CD4-positive, alpha-beta T cell treated with Interleukin-2 at 100 ng/mL for 4 hours (primary cell): Measurements from ENCODE around the gene MED22.

Source experiments
- DNase-seq: peaks from one replicate; pipeline ENCODE4 v3.0.0-alpha.2; 2020; ENCODE audit warnings: low spot score

MED22 gene

GRCh38 chr9:133375724-133376654 is 28.1 kb upstream of the MED22 start, which contains the start of the genes STKLD1 and SURF4:
STKLD1 (plus strand) TSS chr9:133376366; CDS start chr9:133376474, 108 bp downstream.
SURF4 (minus strand) TSS chr9:133376060; CDS start chr9:133375969, 91 bp downstream.
- peak; percentile 95 for DNase-seq

- no peak for DNase-seq
Observed at GRCh38 chr9:133375116-133375723, 27.3 kb upstream of the MED22 start.

GRCh38 chr9:133374612-133375115 is 26.7 kb upstream of the MED22 start:
- DNase-seq = peak; percentile 67

- DNase-seq = no peak
Observed at GRCh38 chr9:133372144-133372543, 24.2 kb upstream of the MED22 start.

- DNase-seq = peak; percentile 81
Observed at GRCh38 chr9:133371261-133371711, 23.4 kb upstream of the MED22 start.

- peak; percentile 72 for DNase-seq
Observed at GRCh38 chr9:133370685-133371084, 22.8 kb upstream of the MED22 start.

- no peak for DNase-seq
Observed at GRCh38 chr9:133369933-133370332, 22.0 kb upstream of the MED22 start.

- DNase-seq = no peak
Observed at GRCh38 chr9:133369422-133369821, 21.5 kb upstream of the MED22 start.

GRCh38 chr9:133368249-133368881 is 20.4 kb upstream of the MED22 start:
- DNase-seq = no peak

GRCh38 chr9:133367778-133368177 is 19.8 kb upstream of the MED22 start:
- DNase-seq = no peak

- DNase-seq = no peak
Observed at GRCh38 chr9:133367221-133367620, 19.3 kb upstream of the MED22 start.

- DNase-seq = no peak
Observed at GRCh38 chr9:133366435-133366834, 18.5 kb upstream of the MED22 start.

GRCh38 chr9:133362359-133363044 is 14.6 kb upstream of the MED22 start:
- no peak for DNase-seq

GRCh38 chr9:133361507-133362092 is 13.7 kb upstream of the MED22 start:
- DNase-seq = no peak

- DNase-seq = no peak
Observed at GRCh38 chr9:133360400-133361393, 12.8 kb upstream of the MED22 start.

- no peak for DNase-seq
Observed at GRCh38 chr9:133359399-133360175, 11.7 kb upstream of the MED22 start.

GRCh38 chr9:133357656-133358055 is 9.7 kb upstream of the MED22 start:
- DNase-seq = no peak

- peak; percentile 87 for DNase-seq
Observed at GRCh38 chr9:133356391-133357091, 8.6 kb upstream of the MED22 start, which contains the start of the genes SURF1 and SURF2. SURF1 (minus strand) TSS chr9:133356487; CDS start chr9:133356453, 34 bp downstream. SURF2 (plus strand) TSS chr9:133356550; CDS start chr9:133356593, 43 bp downstream.
